GM19239 (cell line): ENCODE data around the gene LAMTOR5.
"Not testable (repeated sequence)": the region's sequence is repeated elsewhere in the genome, so short reads cannot be mapped to it uniquely, and the experiment has no call there.

Source experiments
- DNase-seq: peaks from one replicate; pipeline ENCODE4 v3.0.0; 2011; ENCODE audit warnings: low spot score; ENCODE audit not compliant: insufficient read length
- FAIRE-seq: peaks from 2 replicates; lab custom pipeline; 2011; peaks lifted over from hg19 to GRCh38; lab: Jason Lieb, UNC

LAMTOR5 gene

DNA sequence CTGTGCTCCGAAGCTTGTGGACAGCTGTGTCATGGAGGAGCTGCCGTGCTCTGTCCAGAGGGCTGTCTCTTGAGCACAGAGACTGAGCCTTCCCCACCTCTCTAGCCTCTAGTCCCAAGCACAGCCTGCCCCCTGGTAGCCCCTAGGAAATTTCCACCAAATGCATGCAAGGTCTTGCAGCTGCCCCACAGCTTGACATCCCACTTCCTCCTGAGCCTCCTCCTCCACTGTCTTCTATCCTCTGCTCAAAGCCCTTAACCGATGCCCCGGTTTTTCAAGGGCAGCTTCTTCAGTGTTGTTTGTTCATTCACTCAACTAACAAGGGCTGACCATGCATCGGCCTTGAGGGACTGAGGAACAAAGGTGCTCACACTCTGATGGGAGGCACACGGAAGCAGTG is 22.9 kb upstream of the LAMTOR5 start:
- no peak for DNase-seq
- no peak for FAIRE-seq

DNA sequence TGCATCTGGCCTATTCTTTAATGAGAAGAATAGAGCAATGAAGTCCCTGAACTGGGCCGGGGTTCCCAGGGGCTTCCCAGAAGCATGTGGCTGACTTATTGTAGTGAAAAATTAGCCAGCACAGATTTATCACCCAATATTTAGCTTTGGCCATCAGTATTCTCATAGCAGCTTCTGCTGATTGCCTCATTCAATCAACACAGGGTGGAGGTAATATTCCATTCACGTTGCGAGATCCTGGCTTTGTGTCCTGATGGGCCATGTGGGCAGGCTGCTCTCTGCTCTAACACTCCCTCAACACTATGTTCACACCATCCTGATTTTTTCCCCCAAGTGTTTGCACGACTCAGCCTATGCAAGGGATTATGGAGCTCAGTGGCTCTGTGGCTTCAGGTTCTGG is 21.5 kb upstream of the LAMTOR5 start:
- FAIRE-seq, result no peak
- no peak for DNase-seq

DNA sequence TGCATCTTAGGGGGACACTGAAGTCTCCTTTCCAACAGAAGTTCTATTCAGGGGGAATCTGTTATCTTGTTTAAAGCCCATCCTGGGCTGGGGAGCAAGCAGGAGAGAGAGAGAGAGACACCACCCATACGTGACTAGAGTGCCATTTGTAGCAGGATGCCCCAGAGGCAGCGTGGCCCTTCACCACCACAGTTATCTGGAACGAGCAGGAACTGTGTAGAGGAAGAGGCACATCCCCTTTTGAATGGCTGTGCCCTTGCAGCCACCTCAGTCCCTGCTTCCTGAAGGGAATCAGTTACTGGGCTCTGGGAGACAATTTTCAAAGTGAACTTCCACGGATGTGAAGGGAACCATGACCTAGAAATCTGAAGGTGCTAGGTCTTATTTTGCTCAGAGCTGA is 19.4 kb upstream of the LAMTOR5 start:
- DNase-seq, result no peak
- FAIRE-seq, result no peak

DNA sequence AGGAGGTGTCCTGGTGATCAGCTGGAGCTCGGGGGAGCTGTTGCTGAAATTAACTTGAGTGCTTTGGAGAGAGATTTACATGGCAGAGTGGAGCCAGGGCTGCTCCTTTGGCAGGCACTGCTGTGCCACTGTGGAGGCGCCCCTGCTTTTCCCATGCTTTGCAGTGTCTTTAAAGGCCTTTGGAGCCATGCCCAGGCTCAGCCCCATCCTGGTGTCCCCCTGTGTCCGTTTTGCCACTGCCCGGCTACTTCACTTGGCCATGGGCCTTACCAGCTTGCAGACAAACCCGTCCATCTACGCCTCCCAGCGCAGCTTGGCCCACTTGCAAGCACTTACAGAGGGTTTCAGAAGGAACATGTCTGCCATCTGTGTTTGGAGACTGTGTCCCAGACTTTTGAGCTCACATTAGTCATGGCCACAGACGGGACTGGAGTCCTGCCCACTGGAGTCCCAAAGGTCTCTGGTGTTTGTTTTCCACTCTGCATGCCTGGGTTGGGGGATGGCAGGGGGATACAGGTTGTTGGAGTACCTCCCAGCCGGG is 18.2 kb upstream of the LAMTOR5 start:
- DNase-seq (no peak), FAIRE-seq (no peak)

DNA sequence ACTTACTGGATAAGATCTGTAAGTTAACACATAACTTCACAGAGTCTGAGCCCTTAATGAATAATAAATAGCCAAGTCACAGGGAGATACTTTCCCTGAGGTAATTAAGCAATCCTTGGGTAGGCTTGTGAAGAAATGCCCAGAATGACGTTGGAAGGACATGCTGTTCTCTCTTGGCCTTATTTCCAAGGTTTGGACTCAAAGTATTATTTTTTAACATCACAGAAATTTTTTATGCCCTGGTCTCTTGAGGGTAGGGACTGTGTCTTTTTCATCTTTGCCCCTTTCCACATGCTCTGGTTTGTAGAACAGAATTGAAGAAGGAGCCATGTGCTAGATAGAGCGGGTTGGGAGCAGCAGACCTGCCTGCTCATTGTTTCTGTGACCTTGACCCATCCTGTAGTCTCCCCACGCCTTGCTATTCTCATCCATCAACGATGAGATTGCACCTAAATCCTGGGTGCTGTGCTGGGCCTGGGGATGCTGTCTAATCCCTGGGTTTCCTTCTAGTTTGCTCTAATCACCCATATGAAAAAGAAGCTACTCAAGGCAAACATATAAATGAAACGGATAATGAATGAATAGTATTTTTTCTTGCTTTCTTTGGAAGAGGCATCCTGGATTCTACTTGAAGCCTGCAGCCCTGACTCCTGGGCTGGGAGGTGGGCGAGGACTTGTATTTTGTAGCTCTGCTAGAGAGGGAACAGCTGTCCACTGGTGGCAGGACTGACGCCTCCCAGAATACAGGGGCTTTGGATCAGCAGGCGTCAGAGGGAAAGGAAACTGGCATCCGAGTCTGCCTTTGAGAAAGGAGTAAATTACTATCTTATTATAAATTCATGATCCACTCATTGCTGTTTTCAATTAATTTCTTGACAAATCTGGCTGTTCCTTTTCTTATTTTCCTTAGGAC is 17.5 kb upstream of the LAMTOR5 start:
- no peak for FAIRE-seq
- DNase-seq, result no peak

GRCh38 chr1:110420874-110421793 is 13.6 kb upstream of the LAMTOR5 start:
- DNase-seq (no peak), FAIRE-seq (no peak)

DNA sequence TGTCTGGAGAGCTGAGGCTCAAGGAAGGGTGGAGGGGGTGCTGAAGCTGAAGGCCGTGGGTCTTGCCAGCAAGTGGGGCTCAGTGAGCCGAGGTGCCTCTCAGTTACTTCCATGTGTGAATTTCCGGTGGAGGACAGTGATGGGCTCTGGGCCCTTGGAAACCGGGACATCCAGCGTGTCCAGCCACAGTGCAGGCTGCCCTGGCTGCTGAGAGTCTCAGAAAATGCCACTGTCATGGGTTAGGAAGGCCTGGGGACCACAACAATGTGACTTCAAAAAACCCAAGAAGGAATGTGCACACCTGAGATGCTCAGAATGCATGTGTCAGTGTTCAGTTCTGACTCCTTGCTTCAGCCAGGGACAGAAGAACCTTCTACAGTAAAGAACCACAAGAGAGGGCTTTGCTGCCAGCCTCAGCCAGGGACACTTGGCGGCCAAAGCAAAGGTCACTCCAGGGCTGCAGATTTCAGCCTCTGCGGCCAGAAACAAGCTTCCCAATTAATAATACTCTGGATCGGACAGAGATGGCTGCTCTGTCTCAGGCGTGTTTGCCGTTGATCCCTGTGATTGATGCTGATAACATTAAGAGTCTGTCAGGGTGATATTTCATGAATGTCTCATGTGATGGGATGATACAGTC is 12.6 kb upstream of the LAMTOR5 start:
- FAIRE-seq, result no peak

DNA sequence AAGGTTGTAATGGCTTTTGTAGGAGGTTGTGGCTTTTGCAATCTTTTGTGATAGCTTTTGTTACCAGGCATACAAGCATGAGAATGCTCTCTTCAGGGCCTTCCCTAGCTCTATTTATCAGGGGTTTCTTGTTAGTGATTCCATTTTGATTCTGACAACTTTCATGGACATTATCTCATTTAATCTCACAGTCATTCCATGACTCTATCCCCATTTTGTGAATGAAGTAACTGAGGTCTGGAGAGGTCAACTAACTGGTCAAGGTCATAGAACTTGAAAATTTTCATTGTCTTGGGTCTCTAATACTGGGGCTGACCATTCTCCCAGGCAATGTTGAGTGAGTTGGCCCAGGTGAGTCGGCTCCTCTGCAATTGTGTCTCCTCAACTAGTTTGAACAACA is 11.2 kb upstream of the LAMTOR5 start:
- DNase-seq (no peak), FAIRE-seq (no peak)

More for the DNA sequence above, 12.6 kb upstream of the LAMTOR5 start:
- DNase-seq, result no peak

- FAIRE-seq, DNase-seq: not testable (repeated sequence)
Measured at GRCh38 chr1:110413045-110413444, 5.6 kb upstream of the LAMTOR5 start.

GRCh38 chr1:110412576-110412975 is 5.1 kb upstream of the LAMTOR5 start:
- DNase-seq, result peak; percentile 50
- peak; percentile 83 for FAIRE-seq

- FAIRE-seq (no peak), DNase-seq (no peak)
Measured at GRCh38 chr1:110411173-110411735, 3.8 kb upstream of the LAMTOR5 start.

DNA sequence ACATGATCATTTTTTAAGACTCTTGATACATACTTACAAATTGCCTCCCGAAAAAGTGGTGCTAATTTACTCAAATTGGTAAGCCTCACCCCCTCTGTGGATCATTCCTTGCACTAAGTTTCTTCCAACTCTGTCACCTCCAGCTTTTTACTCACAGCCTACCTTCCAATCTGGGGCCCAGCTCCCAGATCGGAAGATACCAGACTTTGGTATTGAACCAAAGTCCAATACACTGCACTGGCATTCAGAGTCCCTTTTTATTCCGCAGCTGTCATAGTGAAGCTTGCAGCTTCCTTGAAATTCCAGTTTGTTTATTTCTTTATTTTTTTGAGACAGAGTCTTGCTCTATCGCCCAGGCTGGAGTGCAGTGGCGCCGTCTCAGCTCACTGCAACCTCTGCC is 1.8 kb upstream of the LAMTOR5 start:
- no peak for DNase-seq
- FAIRE-seq, result no peak

DNA sequence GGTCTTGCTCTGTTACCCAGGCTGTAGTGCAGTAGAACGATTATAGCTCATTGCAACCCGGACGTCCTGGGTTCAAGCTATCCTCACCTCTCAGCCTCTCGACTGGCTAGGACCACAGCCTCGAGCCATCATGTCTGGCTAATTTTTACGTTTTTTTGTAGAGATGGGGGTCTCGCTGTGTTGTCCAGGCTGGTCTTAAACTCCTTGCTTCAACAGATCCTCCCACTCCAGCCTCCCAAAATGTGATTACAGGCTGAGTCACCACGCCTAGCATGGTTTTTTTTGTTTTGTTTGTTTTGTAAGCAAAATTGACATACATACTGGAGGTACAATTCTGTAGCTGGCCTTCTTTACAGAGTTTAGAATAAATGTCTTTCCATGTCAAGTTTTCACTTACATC is 994 bp upstream of the LAMTOR5 start:
- FAIRE-seq, result no peak
- no peak for DNase-seq

DNA sequence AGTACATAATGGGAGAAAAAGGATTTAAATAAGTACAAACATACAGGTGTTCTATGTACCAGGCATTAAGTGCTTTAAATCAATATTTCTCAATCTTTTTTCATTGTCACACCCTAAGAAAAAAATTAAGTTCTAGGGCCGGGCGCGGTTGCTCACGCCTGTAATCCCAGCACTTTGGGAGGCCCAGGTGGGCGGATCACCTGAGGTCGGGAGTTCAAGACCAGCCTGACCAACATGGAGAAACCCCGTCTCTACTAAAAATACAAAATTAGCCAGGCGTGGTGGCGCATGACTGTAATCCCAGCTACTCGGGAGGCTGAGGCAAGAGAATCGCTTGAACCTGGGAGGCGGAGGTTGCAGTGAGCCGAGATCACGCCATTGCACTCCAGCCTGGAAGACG is 1.1 kb downstream of the LAMTOR5 start:
- not testable (repeated sequence) for FAIRE-seq, DNase-seq

- DNase-seq (no peak), FAIRE-seq (no peak)
Measured at GRCh38 chr1:110404401-110404800, 3.1 kb downstream of the LAMTOR5 start.

GRCh38 chr1:110403805-110404204 is 3.7 kb downstream of the LAMTOR5 start:
- DNase-seq (no peak), FAIRE-seq (no peak)

DNA sequence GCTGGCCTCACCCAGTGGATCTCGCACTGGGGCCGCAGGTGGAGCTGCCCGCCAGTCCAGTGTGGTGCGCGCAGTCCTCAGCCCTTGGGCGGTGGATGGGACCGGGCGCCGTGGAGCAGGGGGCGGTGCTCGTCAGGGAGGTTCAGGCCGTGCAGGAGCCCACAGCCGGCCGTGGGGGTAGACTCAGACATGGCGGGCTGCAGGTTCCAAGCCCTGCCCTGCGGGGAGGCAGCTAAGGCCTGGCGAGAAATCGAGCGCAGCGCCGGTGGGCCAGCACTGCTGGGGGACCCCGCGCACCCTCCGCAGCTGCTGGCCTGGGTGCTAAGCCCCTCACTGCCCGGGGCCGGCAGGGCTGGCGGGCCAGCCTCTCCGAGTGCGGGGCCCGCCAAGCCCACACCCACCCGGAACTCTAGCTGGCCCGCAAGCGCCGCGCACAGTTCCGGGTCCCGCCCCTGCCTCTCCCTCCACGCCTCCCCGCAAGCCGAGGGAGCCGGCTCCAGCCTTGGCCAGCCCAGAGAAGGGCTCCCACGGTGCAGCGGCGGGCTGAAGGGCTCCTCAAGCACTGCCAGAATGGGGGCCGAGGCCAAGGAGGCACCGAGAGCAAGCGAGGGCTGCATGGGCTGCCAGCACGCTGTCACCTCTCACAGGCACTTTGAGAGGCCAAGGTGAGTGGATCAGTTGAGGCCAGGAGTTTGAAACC is 11.1 kb downstream of the LAMTOR5 start:
- FAIRE-seq, DNase-seq: not testable (repeated sequence)

DNA sequence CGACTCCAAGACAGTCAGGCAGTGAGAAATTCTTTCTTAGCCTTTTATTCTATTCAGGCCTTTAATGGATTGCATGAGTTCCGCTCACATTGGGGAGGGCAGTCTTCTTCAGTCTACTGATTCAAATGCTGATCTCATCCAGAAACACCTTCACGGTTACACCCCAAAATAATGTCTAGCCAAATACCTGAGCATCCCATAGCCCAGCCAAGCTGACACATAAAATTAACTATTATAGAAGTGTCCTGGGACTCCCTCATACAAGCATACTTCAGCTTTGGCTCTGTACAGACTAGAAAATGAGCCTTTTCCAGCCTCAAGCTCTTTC is 13.0 kb downstream of the LAMTOR5 start:
- FAIRE-seq (no peak), DNase-seq (no peak)

DNA sequence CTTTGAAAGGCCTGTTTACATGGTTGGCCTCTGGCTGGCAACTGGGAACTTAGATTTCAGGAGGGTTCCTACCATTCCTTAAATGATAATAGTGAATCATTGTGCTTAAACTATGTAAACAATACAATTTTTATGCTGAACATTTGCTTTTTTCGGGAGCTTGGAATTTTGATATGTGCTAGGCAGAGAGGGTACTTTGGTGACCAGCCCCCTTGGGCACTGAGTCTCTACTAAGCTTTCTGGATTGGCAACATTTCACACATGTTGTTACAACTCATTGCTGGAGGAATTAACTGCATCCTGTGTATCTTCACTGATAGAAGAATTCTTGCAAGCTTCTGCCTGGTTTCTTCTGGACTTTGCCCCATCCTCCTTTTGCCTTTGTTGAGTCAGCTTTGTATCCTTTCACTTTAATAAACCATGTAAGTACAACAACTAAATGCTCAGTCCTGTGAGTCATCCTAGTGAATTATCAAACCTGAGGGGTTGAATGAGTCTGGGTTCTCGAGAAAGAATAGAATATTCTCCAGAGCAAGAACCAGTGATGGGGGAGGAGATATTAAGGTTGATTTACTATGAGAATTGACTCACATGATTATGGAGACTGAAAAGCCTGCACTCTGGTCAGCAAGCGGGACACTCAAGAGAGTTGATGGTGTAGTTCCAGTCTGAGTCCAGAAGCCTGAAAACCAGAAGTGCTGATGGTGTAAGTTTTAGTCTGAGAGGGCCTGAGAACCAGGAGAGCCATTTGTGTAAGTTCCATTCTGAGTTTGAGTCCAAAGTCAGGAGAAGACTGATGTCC is 13.6 kb downstream of the LAMTOR5 start:
- DNase-seq, result no peak
- no peak for FAIRE-seq
